Activated CD8-positive, alpha-beta memory T cell treated with anti-CD3 and anti-CD28 coated beads for 36 hours (primary cell): ENCODE measurements around the gene ASXL1. TPM values are rescaled to one million over a fixed set of nuclear protein-coding genes. Genes with fewer than 3 reads are reported as not detected.

Source experiments
- CTCF ChIA-PET: fragments of 350-600 bp; sonication (Branson Sonifier 250); formaldehyde crosslinking; loops from one replicate; lab custom pipeline; 2021; ENCODE audit warnings: antibody characterized with exemption; lab: Charles Lee
- POLR2A ChIA-PET: fragments of 350-600 bp; sonication (Branson Sonifier 250); formaldehyde crosslinking; loops from one replicate; lab custom pipeline; 2021; ENCODE audit warnings: antibody characterized with exemption; lab: Charles Lee
- total RNA-seq, 2 experiments: library from RNA; stranded (reverse); gene quantifications; one replicate each; pipeline ENCODE4 v1.2.3, GENCODE V29; 2021

ASXL1 gene
- total RNA-seq, 2 experiments from 2014 or later, result 119 to 122 TPM

DNA sequence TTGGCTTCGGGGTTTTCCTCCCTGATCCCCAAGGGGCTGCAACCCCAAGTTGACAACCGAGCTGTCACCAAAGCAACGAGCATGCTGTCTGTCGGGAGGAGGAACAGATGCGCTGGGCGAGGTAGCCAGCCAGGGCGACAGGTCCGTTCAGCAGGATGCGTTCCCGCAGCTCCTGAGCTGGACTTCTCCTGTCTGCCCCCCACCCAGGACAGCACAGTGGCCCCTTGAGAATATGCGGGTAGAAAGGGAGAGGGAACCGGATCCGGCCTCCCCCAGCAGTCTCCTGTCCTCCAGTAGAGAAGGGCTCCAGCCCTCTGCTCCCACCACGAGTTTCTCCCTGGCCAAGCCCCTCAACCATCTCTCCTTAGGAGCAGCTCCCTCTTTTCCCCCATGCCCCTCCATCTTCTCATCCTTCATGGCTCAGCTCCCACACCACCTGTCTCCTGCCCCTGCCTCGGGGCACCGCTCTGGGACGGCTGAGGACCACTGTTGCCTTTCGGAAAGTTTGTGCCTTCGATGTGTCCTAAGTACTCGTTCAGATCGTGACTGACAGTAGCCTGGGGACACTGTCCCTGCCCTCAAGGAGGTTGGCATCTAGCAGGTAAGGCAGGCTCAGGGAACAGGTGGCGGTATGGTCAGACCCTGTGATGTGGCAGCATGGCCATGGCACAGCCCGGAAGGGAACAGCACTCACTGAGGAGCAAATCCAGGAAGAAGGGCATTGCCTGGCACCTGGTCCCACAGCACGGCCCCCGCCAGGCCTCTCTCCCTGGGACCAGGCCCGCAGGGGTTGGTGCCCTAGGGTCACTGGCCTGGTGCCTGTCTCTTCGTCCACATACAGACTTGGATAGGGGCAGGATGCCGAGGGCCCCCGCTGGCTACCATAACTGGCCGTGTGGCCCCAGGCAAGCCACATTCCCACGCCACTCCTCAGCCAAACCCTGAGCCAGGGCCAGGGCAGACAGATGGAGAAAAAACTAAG is 96.3 kb downstream of the ASXL1 start:
- ChIA-PET CTCF (interaction anchor here (0.8 kb wide), 1 partner anchor 27 kb away, joined by 3 read pairs; no protein-coding TSS in a partner anchor), POLR2A (no interaction called here)

DNA sequence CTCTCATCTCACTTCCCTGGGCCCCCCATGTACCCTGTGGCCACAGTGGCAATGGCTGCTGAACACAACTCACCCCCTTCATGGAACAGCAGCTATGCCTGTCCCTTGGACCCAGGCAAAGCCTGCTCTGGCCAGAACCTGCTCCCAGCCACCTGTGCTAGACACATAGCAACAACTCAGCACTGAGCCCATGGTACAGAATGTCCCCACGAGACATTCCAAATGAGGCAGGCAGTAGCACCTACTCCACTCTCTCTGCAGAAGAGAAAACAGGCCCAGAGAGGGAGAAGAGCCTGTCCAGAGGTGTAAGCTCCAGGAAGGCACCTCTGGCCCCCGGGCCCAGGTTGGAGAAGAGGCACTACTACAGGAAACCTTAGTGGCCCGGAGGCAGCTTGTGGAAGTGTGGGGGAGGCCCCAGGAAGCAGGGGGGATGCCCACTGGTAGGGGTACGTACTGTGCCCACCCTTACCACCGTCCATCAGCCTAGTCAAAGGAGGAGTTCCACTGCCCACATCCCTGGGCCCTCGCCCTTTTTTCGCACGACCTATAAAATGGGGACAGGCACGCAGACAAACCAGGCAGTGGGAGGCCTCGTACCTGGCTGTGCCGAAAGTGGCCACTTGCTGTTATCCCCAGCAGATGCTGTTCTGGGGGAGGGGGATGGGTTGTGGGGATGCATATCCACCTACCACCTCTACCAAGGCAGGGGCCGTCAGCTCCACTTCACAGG is 97.2 kb downstream of the ASXL1 start:
- ChIA-PET POLR2A (no interaction called here), CTCF (no interaction called here)

DNA sequence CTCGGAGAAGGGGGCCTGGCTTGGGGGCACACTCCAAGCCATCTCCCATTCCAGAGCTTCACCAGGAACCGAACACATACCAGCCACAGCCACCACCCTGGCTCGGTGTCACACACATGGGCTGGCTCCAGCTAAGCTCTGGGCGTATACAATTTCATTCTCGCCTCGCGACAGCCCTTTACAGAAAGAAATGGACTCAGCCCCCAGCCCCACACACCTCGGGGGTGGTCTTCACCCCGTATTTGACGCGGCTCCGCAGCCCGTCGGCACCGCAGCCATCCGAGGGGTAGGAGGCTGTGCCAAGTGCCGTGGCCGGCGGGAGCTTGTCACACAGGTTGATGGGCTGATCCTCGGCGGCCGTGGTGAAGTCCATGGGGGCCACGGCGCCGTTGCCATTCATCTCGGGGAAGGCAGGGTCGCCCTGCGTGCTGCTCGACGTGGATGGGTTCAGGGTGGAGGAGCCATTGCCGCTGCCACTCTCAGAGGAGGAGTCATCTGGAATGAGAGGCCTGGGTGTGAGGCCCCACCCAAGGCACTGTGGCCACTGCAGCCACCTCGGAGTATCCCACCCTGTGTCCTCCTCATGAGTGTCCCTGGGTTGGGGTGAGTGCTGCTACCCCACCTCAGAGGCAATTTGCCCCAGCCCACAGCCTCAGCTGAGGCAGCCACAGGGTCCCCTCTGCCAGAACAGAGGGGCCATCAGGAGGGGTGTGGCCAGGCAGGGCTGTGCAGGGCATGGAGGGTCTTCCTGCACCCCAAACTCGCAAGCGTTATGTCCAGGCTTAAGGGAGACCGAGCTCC is 98.0 kb downstream of the ASXL1 start:
- ChIA-PET CTCF (interaction anchor here (0.6 kb wide), 1 partner anchor 139 kb away, joined by 3 read pairs; no protein-coding TSS in a partner anchor), POLR2A (no interaction called here)

DNA sequence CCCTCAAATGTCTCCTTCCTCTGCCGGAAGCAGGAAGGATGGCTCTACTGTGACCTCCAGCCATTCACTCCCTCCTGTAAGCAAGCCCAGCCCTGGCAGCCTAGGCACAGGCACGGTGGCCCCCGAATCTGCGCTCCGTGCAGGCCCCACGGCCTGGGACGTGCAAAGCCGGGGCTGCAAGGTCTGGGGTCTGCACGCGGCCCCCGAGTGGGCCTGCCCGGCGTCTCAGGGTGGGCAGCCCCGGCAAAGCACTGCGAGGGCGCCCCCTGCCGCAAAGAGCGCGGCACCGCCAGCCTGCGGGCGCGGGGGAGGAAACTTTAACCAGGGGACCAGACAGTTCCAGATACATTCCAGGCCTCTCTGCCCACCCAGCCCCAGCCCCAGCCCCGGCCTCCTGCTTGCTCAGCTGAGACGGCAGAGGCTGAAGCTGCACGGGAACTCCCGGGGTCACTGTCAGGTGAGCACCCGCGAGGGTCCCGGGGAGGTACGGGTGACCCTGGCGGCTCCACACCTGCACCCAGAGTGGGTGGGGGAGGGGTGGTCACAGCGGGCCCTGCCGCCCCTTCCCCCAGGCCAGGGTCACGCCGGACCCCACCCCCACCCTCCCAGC is 98.8 kb downstream of the ASXL1 start:
- POLR2A ChIA-PET, result no interaction called here

DNA sequence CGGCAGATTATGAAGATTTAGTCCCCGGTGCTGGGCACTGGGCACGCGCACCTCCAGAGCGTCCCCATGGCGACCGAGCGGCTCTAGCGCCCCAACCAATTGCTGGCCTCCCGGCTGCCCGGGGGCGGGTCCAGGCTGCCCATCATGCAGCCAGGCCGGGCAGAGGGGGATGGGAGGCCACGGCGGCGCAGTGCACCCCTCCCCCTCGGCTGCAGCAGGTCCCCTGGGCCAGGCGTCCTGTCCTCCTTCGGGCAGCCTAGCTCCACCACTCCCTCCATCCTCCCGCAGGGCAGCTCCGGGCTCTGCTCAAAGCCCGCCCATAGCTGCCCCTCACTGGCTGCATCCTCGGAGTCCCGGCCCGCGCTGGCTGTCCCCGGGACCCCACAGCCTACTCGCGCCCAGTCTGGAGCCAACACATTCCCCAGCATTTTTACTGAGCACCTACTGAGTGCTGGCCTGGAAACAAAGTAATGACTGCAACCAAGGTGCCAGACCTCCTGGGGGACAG is 99.4 kb downstream of the ASXL1 start:
- ChIA-PET CTCF (no interaction called here), POLR2A (no interaction called here)

More for the DNA sequence above, 98.8 kb downstream of the ASXL1 start:
- CTCF ChIA-PET, result interaction anchor here (0.6 kb wide), 1 partner anchor 140 kb away, joined by 3 read pairs; no protein-coding TSS in a partner anchor

DNA sequence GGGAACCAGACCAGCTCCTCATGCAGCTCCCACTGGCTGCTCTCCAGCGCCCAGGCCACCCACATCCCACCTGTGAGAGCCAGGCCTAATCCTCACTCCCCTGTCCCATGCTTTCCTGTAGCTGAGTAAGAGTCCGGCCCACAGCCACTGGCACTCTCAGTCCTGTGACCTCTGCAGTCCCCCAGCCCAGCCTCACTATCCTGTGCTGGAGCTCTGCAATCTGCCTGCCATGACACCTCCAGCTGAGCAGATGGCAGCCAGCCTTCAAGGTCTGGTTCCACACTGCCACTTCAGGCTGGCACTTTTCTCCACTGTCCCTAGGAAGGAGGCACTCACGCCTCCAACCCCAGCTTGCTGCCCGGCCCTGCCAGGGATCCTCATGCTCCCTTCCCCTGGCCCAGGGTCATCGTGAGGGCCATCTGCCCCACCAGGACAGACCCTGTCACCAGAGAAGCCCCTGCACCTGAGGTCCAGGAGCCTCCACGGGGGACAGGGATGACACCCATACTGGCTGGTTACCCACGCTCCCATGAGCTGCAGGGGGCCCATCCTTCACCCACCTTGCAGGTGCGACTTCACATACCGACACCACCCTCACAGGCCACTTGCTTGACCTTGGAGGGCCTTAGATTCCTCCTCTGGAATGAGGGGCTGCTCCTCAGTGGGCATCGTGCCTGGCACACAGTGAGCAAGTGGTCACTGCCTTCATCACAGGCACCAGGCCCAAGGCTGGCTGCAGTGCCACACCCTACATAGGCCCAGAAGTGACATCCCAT is 100.1 kb downstream of the ASXL1 start:
- POLR2A ChIA-PET, result no interaction called here
- CTCF ChIA-PET, result no interaction called here

DNA sequence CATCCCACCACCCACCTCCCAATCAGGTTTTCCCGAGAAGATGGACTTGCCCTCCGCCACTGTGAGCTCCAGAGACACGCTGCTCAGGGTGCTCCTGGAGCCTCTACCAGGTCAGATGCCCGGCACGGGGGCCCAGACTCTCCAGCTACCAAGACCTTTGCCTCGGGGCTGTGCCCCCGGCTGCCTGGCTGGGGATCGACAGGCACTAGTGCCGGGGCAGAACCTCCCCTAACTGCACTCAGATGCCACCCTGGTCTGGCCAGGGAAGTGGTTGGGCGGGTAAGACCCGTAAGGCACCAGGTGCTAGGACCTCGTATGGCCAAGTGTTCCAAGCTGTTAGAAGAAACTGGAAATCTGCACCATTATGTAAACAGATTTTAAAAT is 100.7 kb downstream of the ASXL1 start:
- POLR2A ChIA-PET, result no interaction called here
- CTCF ChIA-PET, result no interaction called here

DNA sequence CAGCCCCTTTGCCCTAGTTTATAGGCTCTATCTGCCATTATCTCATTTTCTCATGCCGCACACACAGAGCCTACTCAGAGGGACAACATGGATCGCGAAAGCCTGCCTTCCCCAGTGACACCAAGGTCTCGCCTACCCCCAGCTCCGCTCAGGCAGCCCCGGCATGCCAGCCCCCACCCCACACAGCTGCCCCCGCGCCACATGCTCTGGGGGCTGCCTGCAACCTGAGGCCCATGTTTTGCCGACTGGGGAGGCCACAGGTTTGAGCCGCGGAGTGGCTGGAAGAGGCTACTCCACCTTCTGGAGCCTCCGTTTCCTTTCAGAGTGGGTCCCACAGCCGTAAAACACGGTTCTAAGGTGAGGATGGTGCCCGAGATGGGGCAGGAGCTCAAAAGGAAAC is 102.1 kb downstream of the ASXL1 start:
- ChIA-PET POLR2A (interaction anchor here (0.5 kb wide), 1 partner anchor 61 kb away, joined by 3 read pairs; no protein-coding TSS in a partner anchor), CTCF (no interaction called here)

DNA sequence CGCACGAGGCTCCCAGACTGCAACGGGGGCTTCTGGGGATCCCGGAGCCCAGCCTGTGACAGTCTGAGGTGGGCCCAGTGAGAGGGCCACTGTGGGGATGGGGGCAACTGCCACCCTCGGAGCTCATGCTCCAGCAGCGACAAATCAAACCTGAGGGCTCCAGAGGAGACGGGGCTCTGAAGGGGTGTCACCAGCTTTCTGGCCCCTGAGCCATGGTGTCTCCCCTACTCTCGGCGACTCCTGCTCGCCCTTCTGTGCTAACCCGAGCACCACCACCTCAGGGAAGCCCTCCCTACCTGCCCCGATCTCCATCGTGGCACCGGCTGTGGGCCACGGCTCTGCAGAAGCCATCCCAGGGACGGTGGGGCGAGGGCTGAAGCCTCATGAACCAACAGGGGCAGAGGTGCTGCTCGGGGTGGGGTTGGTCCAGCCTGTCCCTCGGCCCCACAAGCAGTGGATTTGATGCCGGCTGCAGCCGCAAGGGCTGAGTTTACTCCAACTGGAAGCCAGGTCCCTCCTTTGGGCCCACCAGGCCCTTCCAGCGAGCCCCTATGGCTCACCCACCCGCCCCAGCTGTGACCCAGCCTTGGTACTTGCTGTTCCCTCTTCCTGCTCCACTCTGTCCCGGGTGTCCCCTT is 102.7 kb downstream of the ASXL1 start:
- CTCF ChIA-PET, result no interaction called here
- POLR2A ChIA-PET, result interaction anchor here (0.5 kb wide), 1 partner anchor 61 kb away, joined by 3 read pairs; no protein-coding TSS in a partner anchor

DNA sequence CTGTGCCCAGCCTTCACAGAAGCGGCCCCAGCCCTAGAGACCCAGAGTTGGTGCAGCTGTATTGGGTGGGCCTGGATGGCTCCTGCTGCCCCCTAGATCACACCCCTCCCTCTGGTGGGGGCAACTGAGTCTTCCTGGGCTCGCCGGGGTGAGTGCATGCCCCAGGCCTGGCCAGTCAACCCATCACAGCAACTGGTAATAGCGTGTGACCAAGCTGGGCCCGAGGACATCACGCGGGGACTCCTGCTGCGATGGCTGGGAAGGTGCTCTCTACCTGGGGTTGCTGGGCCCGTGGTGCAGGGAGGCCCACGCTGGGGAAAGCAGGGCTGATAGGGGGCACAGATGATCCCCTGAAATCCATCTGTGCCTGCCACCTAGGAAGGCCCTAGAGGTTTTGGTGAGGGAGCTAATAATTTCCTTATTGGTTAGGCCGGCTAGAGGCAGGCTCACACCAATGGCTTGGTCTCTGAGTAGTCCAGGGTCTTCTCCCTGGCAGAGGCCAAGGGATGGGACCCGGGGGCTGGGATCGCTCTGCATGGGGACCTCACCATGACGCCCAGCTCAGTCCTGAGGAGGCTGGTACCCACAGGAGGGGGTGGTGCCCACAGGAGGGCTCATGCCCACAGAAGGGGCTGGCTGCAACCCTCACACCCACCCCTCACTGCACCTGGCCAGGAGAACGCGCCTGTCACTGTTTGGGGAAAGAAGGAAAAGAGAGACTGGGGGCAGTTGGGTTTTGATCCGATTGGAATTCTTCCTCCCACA is 103.9 kb downstream of the ASXL1 start:
- CTCF ChIA-PET, result no interaction called here

DNA sequence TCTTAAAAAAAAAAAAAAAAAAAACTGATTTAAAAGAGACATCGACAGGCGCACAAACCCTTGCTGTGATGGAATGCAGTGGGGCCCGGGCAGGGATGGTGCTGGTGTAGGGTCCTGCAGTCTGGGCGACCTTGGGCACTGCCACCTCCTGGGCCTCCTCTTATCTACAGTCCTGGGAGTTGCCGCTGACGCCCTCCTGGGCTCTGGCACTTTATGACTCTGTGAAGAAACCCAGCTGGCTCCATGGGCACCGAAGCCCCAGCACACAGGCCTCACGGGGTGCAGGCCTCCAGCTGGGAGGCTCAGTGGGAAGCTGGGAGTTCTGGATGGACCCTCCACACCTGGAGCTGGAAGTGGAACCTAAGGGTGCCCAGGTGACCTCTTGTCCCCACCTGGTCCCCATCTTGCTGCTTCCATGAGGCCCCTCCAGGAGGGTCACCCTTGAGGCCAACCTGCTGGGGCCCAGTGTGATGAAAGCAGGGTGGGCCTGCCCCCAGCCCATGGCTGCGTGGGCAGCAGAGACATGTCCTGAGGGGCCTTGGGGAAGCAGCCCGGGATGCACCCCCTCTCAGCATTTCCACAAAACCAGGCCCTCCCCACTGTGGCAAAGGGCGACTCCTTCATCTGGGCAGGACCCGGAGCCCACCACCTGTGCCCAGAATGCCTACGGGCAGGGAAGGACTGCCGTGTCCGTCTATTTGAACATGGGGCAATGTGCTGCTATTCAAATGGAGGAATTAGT is 104.9 kb downstream of the ASXL1 start:
- ChIA-PET CTCF (no interaction called here), POLR2A (no interaction called here)

More for the DNA sequence above, 103.9 kb downstream of the ASXL1 start:
- POLR2A ChIA-PET, result no interaction called here

DNA sequence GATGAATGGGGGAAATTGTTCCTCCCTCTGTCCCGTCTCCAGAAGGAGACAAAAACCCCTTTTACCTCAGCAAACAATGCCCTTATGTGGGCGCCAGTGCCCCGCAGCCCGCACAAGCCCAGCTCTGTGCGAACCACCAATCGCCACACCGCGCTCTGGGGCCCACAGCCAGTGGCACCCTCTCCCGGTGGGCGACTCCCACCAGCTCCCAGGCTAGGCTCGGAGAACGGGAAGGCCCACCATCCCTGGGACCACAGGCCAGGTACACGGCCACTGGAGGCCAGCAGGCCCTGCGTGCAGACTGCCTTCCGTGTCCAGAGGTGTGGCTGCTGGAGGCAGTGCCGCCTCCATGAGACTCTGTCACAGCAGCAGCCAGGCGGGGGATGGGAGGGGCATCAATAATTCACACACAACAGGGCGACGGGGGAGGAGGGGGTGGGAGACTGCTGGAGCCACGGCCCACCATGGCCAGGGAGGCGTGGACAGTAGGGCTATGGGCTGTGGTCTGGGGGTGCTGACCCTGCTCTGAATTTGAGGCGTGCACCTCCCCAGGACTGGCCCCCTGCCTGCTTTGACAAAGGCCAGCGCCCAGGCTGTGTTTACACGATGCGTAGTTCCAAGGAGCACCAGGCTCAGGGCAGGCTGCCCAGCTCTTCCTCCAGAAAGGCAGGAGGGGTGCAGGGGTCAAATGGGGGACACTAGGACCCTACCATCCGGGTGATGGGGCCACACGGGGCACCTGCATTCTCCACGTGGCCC is 105.7 kb downstream of the ASXL1 start:
- CTCF ChIA-PET, result no interaction called here
- POLR2A ChIA-PET, result no interaction called here

DNA sequence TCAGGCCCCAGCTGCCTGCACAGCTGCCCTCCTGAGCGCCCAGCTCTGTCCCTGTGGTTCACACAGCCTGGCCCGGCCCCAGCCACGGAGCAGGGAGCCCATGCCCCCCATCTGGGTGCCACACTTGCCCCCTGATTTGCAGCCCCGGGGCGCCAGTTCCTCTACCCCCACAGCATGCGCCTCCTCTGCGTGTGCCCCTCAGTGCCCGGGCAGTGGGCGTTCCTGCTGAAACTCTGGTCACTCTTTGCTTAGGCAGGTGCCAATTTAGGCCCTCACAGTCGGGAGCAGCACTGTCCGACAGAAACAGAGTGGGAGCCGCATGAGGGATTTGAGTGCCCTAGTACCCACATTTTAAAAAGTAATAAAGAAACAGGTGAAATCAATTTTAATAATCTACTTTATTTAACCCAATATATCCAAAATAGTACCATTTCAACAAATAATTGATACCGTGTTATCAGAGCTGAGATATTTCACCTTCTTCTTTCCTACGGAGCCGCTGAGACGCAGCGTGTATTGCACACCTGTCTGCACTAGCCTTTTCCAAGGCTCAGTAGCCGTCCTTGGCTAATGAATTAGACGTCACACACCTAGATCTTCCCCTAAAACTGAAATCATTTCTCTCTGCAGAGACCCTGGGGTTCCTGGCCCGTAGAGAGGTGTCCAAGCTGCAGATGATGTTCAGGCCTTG is 106.4 kb downstream of the ASXL1 start:
- CTCF ChIA-PET, result no interaction called here
- POLR2A ChIA-PET, result no interaction called here

DNA sequence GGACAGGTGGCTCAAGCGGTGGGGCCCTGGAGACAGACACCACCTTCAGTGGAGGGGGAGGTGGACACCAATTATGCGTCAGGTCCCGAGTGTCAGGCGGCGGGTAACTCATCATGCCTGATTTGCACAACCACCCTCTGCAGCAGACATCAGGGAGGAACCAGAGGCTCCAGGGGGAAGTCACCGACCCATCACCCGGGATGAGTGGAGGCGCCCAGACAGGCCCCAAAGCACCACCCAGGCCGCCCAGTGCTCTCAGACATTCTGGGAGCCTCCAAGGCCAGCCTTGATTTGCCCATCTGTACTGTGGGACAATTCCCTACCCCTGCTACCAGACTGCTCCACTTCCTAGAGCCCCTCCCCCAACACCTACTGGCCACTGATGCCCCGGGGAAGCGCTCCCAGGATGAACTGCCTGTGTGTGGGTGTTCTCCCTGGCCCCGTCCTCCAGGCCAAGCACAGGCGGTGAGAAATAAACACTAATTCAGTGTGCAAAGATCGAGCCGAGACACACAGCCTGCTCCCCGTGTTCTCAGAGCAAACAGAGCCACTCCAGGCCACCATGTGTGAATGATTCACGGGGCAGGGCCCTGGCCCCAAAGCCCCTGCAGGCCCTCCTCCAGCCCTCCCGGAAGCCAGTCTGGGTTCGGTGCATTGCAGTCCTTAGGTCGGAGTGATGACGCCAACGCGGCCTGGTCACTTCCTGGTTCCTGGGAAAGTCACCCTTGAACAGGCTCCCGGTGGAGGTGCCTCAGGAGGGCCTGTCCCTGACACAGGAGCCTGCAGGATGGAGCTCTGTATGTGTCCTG is 107.2 kb downstream of the ASXL1 start:
- ChIA-PET CTCF (no interaction called here), POLR2A (no interaction called here)
